Naive thymus-derived CD4-positive, alpha-beta T cell (primary cell): ENCODE data around the gene ARID3C. TPM values are rescaled to one million over a fixed set of nuclear protein-coding genes. Genes with fewer than 3 reads are reported as not detected.

Experiments
- ATAC-seq: fragments of 150-1000 bp; cut with Tn5 transposase; 2 replicates; pipeline ENCODE4 v1.10.0; 2021; ENCODE audit warnings: mild to moderate bottlenecking, moderate library complexity
- CTCF ChIA-PET: fragments of 350-600 bp; sonication (Branson Sonifier 250); formaldehyde crosslinking; loops from one replicate; lab custom pipeline; 2021; ENCODE audit warnings: antibody characterized with exemption; lab: Charles Lee
- POLR2A ChIA-PET: fragments of 350-600 bp; sonication (Branson Sonifier 250); formaldehyde crosslinking; loops from one replicate; lab custom pipeline; 2021; ENCODE audit warnings: antibody characterized with exemption, inconsistent platforms; lab: Charles Lee
- DNase-seq, 9 donors: peaks; one replicate each; pipeline versions ENCODE4 v3.0.0 to v3.0.0-alpha.2; 2020 to 2022; ENCODE audit warnings: mixed read lengths in 1 of 9
- H3K27ac ChIP-seq: one replicate; pipeline ENCODE4 v1.7.0; 2013; ENCODE audit warnings: mild to moderate bottlenecking, low read depth, low read length, moderate library complexity
- H3K27me3 ChIP-seq, 2 donors: one replicate each; pipeline ENCODE4 v1.7.0; 2013; ENCODE audit warnings: low read length in 2 of 2, mild to moderate bottlenecking in 2 of 2, moderate library complexity in 2 of 2; ENCODE audit not compliant: control insufficient read depth in 2 of 2, insufficient read depth in 2 of 2
- H3K36me3 ChIP-seq, 3 experiments: 1 replicate in 2 of 3; 2 replicates in 1 of 3; pipeline ENCODE4 v1.7.0; 2013; ENCODE audit warnings: low read length in 3 of 3, mild to moderate bottlenecking in 3 of 3, moderate library complexity in 1 of 3; ENCODE audit not compliant: insufficient read depth in 3 of 3, control insufficient read depth in 2 of 3
- H3K4me1 ChIP-seq, 2 donors: one replicate each; pipeline ENCODE4 v1.7.0; 2013; ENCODE audit warnings: low read length in 2 of 2, mild to moderate bottlenecking in 2 of 2, moderate library complexity in 1 of 2; ENCODE audit not compliant: control insufficient read depth in 2 of 2, insufficient read depth in 2 of 2
- H3K4me3 ChIP-seq: 2 replicates; pipeline ENCODE4 v1.7.0; 2013; ENCODE audit warnings: mild to moderate bottlenecking, low read length
- H3K9me3 ChIP-seq, 3 experiments: 1 replicate in 2 of 3; 2 replicates in 1 of 3; pipeline ENCODE4 v1.7.0; 2013; ENCODE audit warnings: low read length in 3 of 3; ENCODE audit not compliant: control insufficient read depth in 2 of 3
- H3K27ac Mint-ChIP-seq, 9 donors: one replicate each; pipeline ENCODE4 v1.8.0; 2020 to 2022; ENCODE audit warnings: mixed read lengths in 9 of 9, mild to moderate bottlenecking in 8 of 9, moderate library complexity in 5 of 9, inconsistent platforms in 2 of 9
- H3K27me3 Mint-ChIP-seq, 5 donors: one replicate each; pipeline ENCODE4 v1.8.0; 2021 to 2022; ENCODE audit warnings: mixed read lengths in 5 of 5, mild to moderate bottlenecking in 1 of 5
- H3K36me3 Mint-ChIP-seq, 5 donors: one replicate each; pipeline ENCODE4 v1.8.0; 2020 to 2022; ENCODE audit warnings: mixed read lengths in 5 of 5, mild to moderate bottlenecking in 3 of 5, inconsistent platforms in 1 of 5
- H3K4me1 Mint-ChIP-seq, 7 donors: one replicate each; pipeline ENCODE4 v1.8.0; 2020 to 2022; ENCODE audit warnings: mixed read lengths in 7 of 7, mild to moderate bottlenecking in 3 of 7, inconsistent platforms in 1 of 7
- H3K4me3 Mint-ChIP-seq, 10 donors: one replicate each; pipeline ENCODE4 v1.8.0; 2020 to 2022; ENCODE audit warnings: mild to moderate bottlenecking in 10 of 10, mixed read lengths in 10 of 10, moderate library complexity in 6 of 10, inconsistent platforms in 2 of 10
- H3K9me3 Mint-ChIP-seq, 11 donors: one replicate each; pipeline ENCODE4 v1.8.0; 2020 to 2022; ENCODE audit warnings: mixed read lengths in 11 of 11, mild to moderate bottlenecking in 4 of 11, inconsistent platforms in 1 of 11, moderate library complexity in 1 of 11
- intact Hi-C, 2 donors: fragments of 100-400 bp; cut with micrococcal nuclease; formaldehyde crosslinking; loops; one replicate each; pipeline ENCODE4 v1.15.1; 2023
- polyA plus RNA-seq, 2 donors: library from polyadenylated mRNA; unstranded; fragments of 300-500 nt; fragmentation: Illumina TruSeq; gene quantifications; one replicate each; pipeline ENCODE4 v1.2.3, GENCODE V29; 2021
- total RNA-seq, 6 experiments: library from RNA in 5 of 6; stranded (reverse) in 5 of 6; gene quantifications; 1 replicate in 5 of 6; 2 replicates in 1 of 6; pipeline ENCODE4 v1.2.3 and lab custom pipeline; 2021 to 2026

ARID3C gene
- total and polyA plus RNA-seq, 7 experiments from 2014 or later = 0.27 to 0.36 TPM; not detected in 5

GRCh38 chr9:34589636-34590380, 39.1 kb downstream of the ARID3C start, which contains the start of gene CNTFR:
TSS of gene CNTFR (minus strand) at chr9:34589724. CDS start at chr9:34568981, 20,743 bp downstream.
- H3K4me3 Mint-ChIP-seq = peak within 1 kb of the TSS; percentile 52 to 91 (median 82)
- H3K4me1 ChIP-seq = peaks cover 0 to 13% of the 10 kb centered on the region in 2 donors
- peaks cover 10 to 31% (median 28%) of the 10 kb centered on the region in 7 donors for H3K4me1 Mint-ChIP-seq
- ATAC-seq (peak; percentile 11), DNase-seq (peak in 2 of 9 donors; percentile 16 to 20)
- peak within 1 kb of the TSS; percentile 71 for H3K4me3 ChIP-seq
- H3K9me3 ChIP-seq = no peaks in the 10 kb centered on the region
- peaks cover 4 to 20% of the 10 kb centered on the region in 2 donors for H3K27me3 ChIP-seq
- no peak within 1 kb of the TSS for H3K27ac ChIP-seq
- H3K27me3 Mint-ChIP-seq = peaks cover 64 to 85% (median 71%) of the 10 kb centered on the region in 5 donors
- H3K36me3 Mint-ChIP-seq = peaks cover 0 to 5% (median 0%) of the 10 kb centered on the region in 5 donors
- H3K9me3 Mint-ChIP-seq = peaks cover 0 to 2% (median 0%) of the 10 kb centered on the region in 11 donors
- CTCF ChIA-PET = no interaction called here
- peak within 1 kb of the TSS in 1 of 9 donors; percentile 2 for H3K27ac Mint-ChIP-seq
- no peaks in the 10 kb centered on the region for H3K36me3 ChIP-seq
- intact Hi-C loops = loop anchor here (2.0 to 10.0 kb wide), 6 partner anchors 23 to 258 kb away; partner anchors contain the start of genes DNAI1 (in 1 of the 2), FAM219A (in 1 of the 2) and RPP25L (in 1 of the 2)
- POLR2A ChIA-PET = no interaction called here

- intact Hi-C loops = no loop called here
- CTCF ChIA-PET = no interaction called here
These were observed 39.9 kb downstream of the ARID3C start for GRCh38 chr9:34588671-34589635.

GRCh38 chr9:34587271-34587670, 41.6 kb downstream of the ARID3C start:
- ATAC-seq (no peak), DNase-seq (no peak)
- no peak overlapping the region for H3K27ac Mint-ChIP-seq
- no peak overlapping the region for H3K27ac ChIP-seq
- intact Hi-C loops = no loop called here
- no peaks in the 10 kb centered on the region for H3K9me3 ChIP-seq
- ChIA-PET POLR2A (no interaction called here), CTCF (no interaction called here)
- no peaks in the 10 kb centered on the region for H3K36me3 Mint-ChIP-seq
- H3K4me1 ChIP-seq = peaks cover 0 to 13% of the 10 kb centered on the region in 2 donors
- peaks cover 10 to 26% (median 19%) of the 10 kb centered on the region in 7 donors for H3K4me1 Mint-ChIP-seq
- H3K4me3 Mint-ChIP-seq = peak overlapping the region in 4 of 10 donors; percentile 10 to 83 (median 38)
- peaks cover 1 to 15% of the 10 kb centered on the region in 2 donors for H3K27me3 ChIP-seq
- peaks cover 67 to 81% (median 71%) of the 10 kb centered on the region in 5 donors for H3K27me3 Mint-ChIP-seq
- peaks cover 0 to 2% (median 0%) of the 10 kb centered on the region in 11 donors for H3K9me3 Mint-ChIP-seq
- no peak overlapping the region for H3K4me3 ChIP-seq
- no peaks in the 10 kb centered on the region for H3K36me3 ChIP-seq

More at GRCh38 chr9:34588671-34589635, 39.9 kb downstream of the ARID3C start:
- Histone ChIP-seq H3K27ac (no peak overlapping the region), H3K9me3 (no peaks in the 10 kb centered on the region), H3K4me1 (peaks cover 0 to 13% of the 10 kb centered on the region in 2 donors), H3K36me3 (no peaks in the 10 kb centered on the region), H3K27me3 (peaks cover 4 to 20% of the 10 kb centered on the region in 2 donors), H3K4me3 (no peak overlapping the region)
- POLR2A ChIA-PET = no interaction called here
- peak overlapping the region in 1 of 9 donors; percentile 2 for H3K27ac Mint-ChIP-seq
- H3K36me3 Mint-ChIP-seq = peaks cover 0 to 5% (median 0%) of the 10 kb centered on the region in 5 donors
- H3K9me3 Mint-ChIP-seq = peaks cover 0 to 2% (median 0%) of the 10 kb centered on the region in 11 donors
- DNase-seq (no peak), ATAC-seq (no peak)
- H3K4me1 Mint-ChIP-seq = peaks cover 10 to 31% (median 28%) of the 10 kb centered on the region in 7 donors
- peak overlapping the region; percentile 50 to 85 (median 78) for H3K4me3 Mint-ChIP-seq
- H3K27me3 Mint-ChIP-seq = peaks cover 73 to 88% (median 78%) of the 10 kb centered on the region in 5 donors

- DNase-seq (no peak), ATAC-seq (no peak)
- no peak overlapping the region for H3K4me3 ChIP-seq
- Mint-ChIP-seq H3K4me1 (peaks cover 10 to 22% (median 18%) of the 10 kb centered on the region in 7 donors), H3K27ac (no peak overlapping the region), H3K27me3 (peaks cover 68 to 80% (median 72%) of the 10 kb centered on the region in 5 donors), H3K4me3 (no peak overlapping the region), H3K36me3 (no peaks in the 10 kb centered on the region), H3K9me3 (peaks cover 0 to 2% (median 0%) of the 10 kb centered on the region in 11 donors)
- H3K36me3 ChIP-seq = no peaks in the 10 kb centered on the region
- peaks cover 0 to 9% of the 10 kb centered on the region in 2 donors for H3K4me1 ChIP-seq
- ChIA-PET CTCF (no interaction called here), POLR2A (no interaction called here)
- H3K9me3 ChIP-seq = no peaks in the 10 kb centered on the region
- H3K27me3 ChIP-seq = peaks cover 0 to 6% of the 10 kb centered on the region in 2 donors
- intact Hi-C loops = no loop called here
- no peak overlapping the region for H3K27ac ChIP-seq
These were observed 42.8 kb downstream of the ARID3C start for GRCh38 chr9:34585946-34586669.

GRCh38 chr9:34584970-34585369, 43.9 kb downstream of the ARID3C start:
- peaks cover 71 to 83% (median 76%) of the 10 kb centered on the region in 5 donors for H3K27me3 Mint-ChIP-seq
- H3K36me3 ChIP-seq = no peaks in the 10 kb centered on the region
- H3K27me3 ChIP-seq = peaks cover 0 to 7% of the 10 kb centered on the region in 2 donors
- ATAC-seq (no peak), DNase-seq (no peak)
- intact Hi-C loops = no loop called here
- no peak overlapping the region for H3K4me3 ChIP-seq
- no peak overlapping the region for H3K27ac Mint-ChIP-seq
- POLR2A ChIA-PET = no interaction called here
- peaks cover 0 to 2% (median 0%) of the 10 kb centered on the region in 11 donors for H3K9me3 Mint-ChIP-seq
- H3K27ac ChIP-seq = no peak overlapping the region
- H3K4me1 Mint-ChIP-seq = peaks cover 6 to 13% (median 10%) of the 10 kb centered on the region in 7 donors
- H3K4me3 Mint-ChIP-seq = no peak overlapping the region
- H3K9me3 ChIP-seq = no peaks in the 10 kb centered on the region
- no peaks in the 10 kb centered on the region for H3K36me3 Mint-ChIP-seq
- CTCF ChIA-PET = no interaction called here
- no peaks in the 10 kb centered on the region for H3K4me1 ChIP-seq
